ENCODE data around the gene AKAP17A.
"Not testable (repeated sequence)": the region's sequence is repeated elsewhere in the genome, so short reads cannot be mapped to it uniquely, and the experiment has no call there.

The AKAP17A gene

GRCh38 chrX:1591102-1591862 lies at the start of gene AKAP17A:
Gene AKAP17A, plus strand, starts transcription at chrX:1591604. Its CDS starts 1,859 bp downstream, at chrX:1593463.
- peak; percentile 98 for DNase-seq

GRCh38 chrX:1542994-1543725 lies 48.2 kb upstream of the AKAP17A start:
- DNase-seq, result no peak

- DNase-seq, result no peak
These were observed 45.5 kb upstream of the AKAP17A start for GRCh38 chrX:1545776-1546408.

GRCh38 chrX:1546691-1547251 lies 44.6 kb upstream of the AKAP17A start:
- DNase-seq, result no peak

- no peak for DNase-seq
These were observed 39.4 kb upstream of the AKAP17A start for GRCh38 chrX:1551959-1552546.

- peak; percentile 51 for DNase-seq
These were observed 36.8 kb upstream of the AKAP17A start for GRCh38 chrX:1554469-1555210.

GRCh38 chrX:1555370-1555769 lies 36.0 kb upstream of the AKAP17A start:
- no peak for DNase-seq

GRCh38 chrX:1557442-1557841 lies 34.0 kb upstream of the AKAP17A start:
- DNase-seq, result not testable (repeated sequence)

- peak; percentile 54 for DNase-seq
These were observed 32.5 kb upstream of the AKAP17A start for GRCh38 chrX:1558761-1559468.

GRCh38 chrX:1561164-1561563 lies 30.2 kb upstream of the AKAP17A start:
- DNase-seq, result no peak

GRCh38 chrX:1564077-1564476 lies 27.3 kb upstream of the AKAP17A start:
- not testable (repeated sequence) for DNase-seq

- peak; percentile 73 for DNase-seq
These were observed 26.4 kb upstream of the AKAP17A start for GRCh38 chrX:1564750-1565683.

GRCh38 chrX:1574181-1574580 lies 17.2 kb upstream of the AKAP17A start:
- not testable (repeated sequence) for DNase-seq

GRCh38 chrX:1576201-1576992 lies 15.0 kb upstream of the AKAP17A start:
- peak; percentile 65 for DNase-seq

GRCh38 chrX:1577845-1578244 lies 13.6 kb upstream of the AKAP17A start:
- no peak for DNase-seq

GRCh38 chrX:1578511-1579173 lies 12.8 kb upstream of the AKAP17A start:
- no peak for DNase-seq

GRCh38 chrX:1581132-1581531 lies 10.3 kb upstream of the AKAP17A start:
- peak; percentile 94 for DNase-seq

GRCh38 chrX:1582686-1583437 lies 8.5 kb upstream of the AKAP17A start:
- DNase-seq, result peak; percentile 76

Data from hematopoietic multipotent progenitor cell treated with erythropoietin and hydrocortisone succinate and interleukin-3 and kit ligand, for 4 days (in vitro differentiated cells).